Mesenchymal stem cell (in vitro differentiated cells and primary cell): ENCODE results near the gene ZNF276. TPM values are rescaled to one million over a fixed set of nuclear protein-coding genes. Genes with fewer than 3 reads are reported as not detected.
A peak's percentile ranks its signal among the peaks of the same experiment; 100 is the strongest.
"Not testable (repeated sequence)": the region's sequence is repeated elsewhere in the genome, so short reads cannot be mapped to it uniquely, and the experiment has no call there.

ENCODE experiments used
- DNase-seq: peaks from one replicate; pipeline ENCODE4 v3.0.0-alpha.2; 2013
- H2AFZ ChIP-seq: one replicate; pipeline ENCODE4 v1.6.1; 2013; ENCODE audit warnings: low read depth, mild to moderate bottlenecking, control low read depth, inconsistent platforms, low read length, moderate library complexity
- H2AK5ac ChIP-seq: 2 replicates; pipeline ENCODE4 v1.6.1; 2013; ENCODE audit warnings: low read length, moderate library complexity, mild to moderate bottlenecking, inconsistent platforms; ENCODE audit not compliant: severe bottlenecking
- H2BK120ac ChIP-seq: one replicate; pipeline ENCODE4 v1.6.1; 2013; ENCODE audit warnings: low read depth, mild to moderate bottlenecking, inconsistent platforms, low read length, moderate library complexity
- H2BK12ac ChIP-seq, 2 experiments: one replicate each; pipeline ENCODE4 v1.6.1; 2013; ENCODE audit warnings: inconsistent platforms in 2 of 2, low read length in 2 of 2, mild to moderate bottlenecking in 2 of 2, moderate library complexity in 2 of 2, control low read depth in 1 of 2
- H2BK15ac ChIP-seq: one replicate; pipeline ENCODE4 v1.6.1; 2013; ENCODE audit warnings: mild to moderate bottlenecking, low read depth, inconsistent platforms; ENCODE audit not compliant: poor library complexity, severe bottlenecking
- H2BK5ac ChIP-seq: 2 replicates; pipeline ENCODE4 v1.6.1; 2013; ENCODE audit warnings: low read depth, mild to moderate bottlenecking, low read length, control low read depth, inconsistent platforms; ENCODE audit not compliant: poor library complexity, severe bottlenecking
- H3K14ac ChIP-seq, 2 experiments: one replicate each; pipeline ENCODE4 v1.6.1; 2013; ENCODE audit warnings: inconsistent platforms in 2 of 2, low read length in 2 of 2, control low read depth in 1 of 2, mild to moderate bottlenecking in 1 of 2, moderate library complexity in 1 of 2
- H3K18ac ChIP-seq, 2 experiments: one replicate each; pipeline ENCODE4 v1.6.1; 2013; ENCODE audit warnings: inconsistent platforms in 2 of 2, low read length in 2 of 2, control low read depth in 1 of 2, low read depth in 1 of 2, mild to moderate bottlenecking in 1 of 2
- H3K23ac ChIP-seq, 2 experiments: one replicate each; pipeline ENCODE4 v1.6.1; 2013; ENCODE audit warnings: inconsistent platforms in 2 of 2, low read length in 2 of 2, mild to moderate bottlenecking in 2 of 2, moderate library complexity in 2 of 2, control low read depth in 1 of 2
- H3K27ac ChIP-seq: 2 replicates; pipeline ENCODE4 v1.5.1; 2013; ENCODE audit warnings: mild to moderate bottlenecking, moderate library complexity, low read length, control low read depth, inconsistent platforms; ENCODE audit not compliant: poor library complexity, severe bottlenecking
- H3K27me3 ChIP-seq, 2 experiments: 2 replicates each; pipeline versions ENCODE4 v1.6.1 to v1.7.0; 2013; ENCODE audit warnings: low read length in 2 of 2, mild to moderate bottlenecking in 2 of 2, moderate library complexity in 2 of 2, control low read depth in 1 of 2, inconsistent platforms in 1 of 2; ENCODE audit not compliant: control insufficient read depth in 1 of 2, insufficient read depth in 1 of 2
- H3K36me3 ChIP-seq, 2 experiments: 2 replicates each; pipeline versions ENCODE4 v1.6.1 to v1.7.0; 2013; ENCODE audit warnings: low read length in 2 of 2, control low read depth in 1 of 2, inconsistent platforms in 1 of 2, low read depth in 1 of 2, mild to moderate bottlenecking in 1 of 2; ENCODE audit not compliant: insufficient read depth in 2 of 2, control insufficient read depth in 1 of 2
- H3K4ac ChIP-seq, 2 experiments: one replicate each; pipeline ENCODE4 v1.6.1; 2013; ENCODE audit warnings: inconsistent platforms in 2 of 2, low read length in 2 of 2, mild to moderate bottlenecking in 2 of 2, moderate library complexity in 2 of 2, control low read depth in 1 of 2, low read depth in 1 of 2
- H3K4me1 ChIP-seq: 2 replicates; pipeline ENCODE4 v1.6.1; 2013; ENCODE audit warnings: low read depth, low read length, control low read depth; ENCODE audit not compliant: control insufficient read depth, insufficient read depth
- H3K4me2 ChIP-seq: 2 replicates; pipeline ENCODE4 v1.6.1; 2013; ENCODE audit warnings: low read length, mild to moderate bottlenecking, inconsistent platforms; ENCODE audit not compliant: poor library complexity, severe bottlenecking
- H3K4me3 ChIP-seq, 2 experiments: 2 replicates each; pipeline versions ENCODE4 v1.5.1 to v1.7.0; 2013; ENCODE audit warnings: low read length in 2 of 2, mild to moderate bottlenecking in 2 of 2, control low read depth in 1 of 2, low read depth in 1 of 2; ENCODE audit not compliant: insufficient read depth in 1 of 2
- H3K79me1 ChIP-seq: replicated peaks from 2 replicates; pipeline ENCODE4 v1.6.1; 2013; ENCODE audit warnings: mild to moderate bottlenecking, control low read depth, low read length, inconsistent platforms; ENCODE audit not compliant: poor library complexity, severe bottlenecking
- H3K9ac ChIP-seq: 2 replicates; pipeline ENCODE4 v1.7.0; 2013; ENCODE audit warnings: mild to moderate bottlenecking, low read length, moderate library complexity
- H3K9me3 ChIP-seq: 2 replicates; pipeline ENCODE4 v1.7.0; 2013; ENCODE audit warnings: mild to moderate bottlenecking, low read length; ENCODE audit not compliant: control insufficient read depth
- H4K8ac ChIP-seq: one replicate; pipeline ENCODE4 v1.6.1; 2013; ENCODE audit warnings: inconsistent platforms, mild to moderate bottlenecking, low read length, moderate library complexity
- H4K91ac ChIP-seq: one replicate; pipeline ENCODE4 v1.6.1; 2013; ENCODE audit warnings: mild to moderate bottlenecking, low read length, inconsistent platforms
- WGBS: methylation state at CpG from one replicate; pipeline ENCODE4 v1.1.7; 2013; ENCODE audit warnings: mixed read lengths; 5-methylcytosine and 5-hydroxymethylcytosine counted together
- polyA plus RNA-seq, 2 experiments: library from polyadenylated mRNA; stranded (reverse); fragments of 200-250 nt; gene quantifications; one replicate each; pipeline ENCODE4 v1.2.3, GENCODE V29; 2013

ZNF276 gene
- polyA plus RNA-seq (2013, experiment 1 of 2) = 9.2 TPM
- polyA plus RNA-seq (2013, experiment 2 of 2) = 7.2 TPM

- 0% methylated on average over 65 of the region's 103 CpGs for WGBS
- H3K27ac ChIP-seq = peak within 1 kb of the TSS; percentile 80
- H3K14ac ChIP-seq = peak within 1 kb of the TSS in 1 of 2 experiments; percentile 89
- peak within 1 kb of the TSS; percentile 77 for H2BK5ac ChIP-seq
- H3K36me3 ChIP-seq = peaks cover 40 to 57% of the 10 kb centered on the region in 2 experiments
- H4K91ac ChIP-seq = peak within 1 kb of the TSS; percentile 97
- peak; percentile 84 for DNase-seq
- peak within 1 kb of the TSS; percentile 75 for H3K4me2 ChIP-seq
- H3K4ac ChIP-seq = peak within 1 kb of the TSS; percentile 79 to 86
- peak within 1 kb of the TSS; percentile 86 for H3K9ac ChIP-seq
- peak within 1 kb of the TSS; percentile 23 to 76 for H2BK12ac ChIP-seq
- H2BK15ac ChIP-seq = peak within 1 kb of the TSS; percentile 87
- H3K9me3 ChIP-seq = no peaks in the 10 kb centered on the region
- peak within 1 kb of the TSS; percentile 89 to 96 for H3K4me3 ChIP-seq
- H3K4me1 ChIP-seq = peaks cover 36% of the 10 kb centered on the region
- peak within 1 kb of the TSS; percentile 88 for H4K8ac ChIP-seq
- H2AK5ac ChIP-seq = no peak within 1 kb of the TSS
- H3K23ac ChIP-seq = peak within 1 kb of the TSS in 1 of 2 experiments; percentile 34
- peak within 1 kb of the TSS; percentile 78 for H2BK120ac ChIP-seq
- H3K27me3 ChIP-seq = no peaks in the 10 kb centered on the region
- H3K18ac ChIP-seq = peak within 1 kb of the TSS; percentile 93 to 95
- H3K79me1 ChIP-seq = peaks cover 34% of the 10 kb centered on the region
- peak within 1 kb of the TSS; percentile 70 for H2AFZ ChIP-seq
Observed at GRCh38 chr16:89720813-89721545, at the start of gene ZNF276, which contains the start of gene VPS9D1. TSS of gene ZNF276 (plus strand) at chr16:89721537. CDS start at chr16:89721641, 104 bp downstream. TSS of gene VPS9D1 (minus strand) at chr16:89720898. CDS start at chr16:89720861, 37 bp downstream.

GRCh38 chr16:89671565-89671964, 49.8 kb upstream of the ZNF276 start:
- not testable (repeated sequence) for H3K27me3 ChIP-seq, H2BK5ac ChIP-seq, H3K14ac ChIP-seq, H3K18ac ChIP-seq, H3K9me3 ChIP-seq, H3K9ac ChIP-seq, H4K91ac ChIP-seq, H3K79me1 ChIP-seq, H4K8ac ChIP-seq, H3K4me2 ChIP-seq, H3K4me3 ChIP-seq, H2BK15ac ChIP-seq, H2AFZ ChIP-seq, H3K23ac ChIP-seq, H2AK5ac ChIP-seq, H2BK12ac ChIP-seq, H3K27ac ChIP-seq, DNase-seq, H2BK120ac ChIP-seq, H3K4ac ChIP-seq
- WGBS = 100% methylated on average over 3 of the region's 4 CpGs
- Histone ChIP-seq H3K36me3 (peaks cover 0 to 18% of the 10 kb centered on the region in 2 experiments), H3K4me1 (peaks cover 11% of the 10 kb centered on the region)

GRCh38 chr16:89672177-89672941, 49.0 kb upstream of the ZNF276 start:
- no peak overlapping the region for H3K18ac ChIP-seq
- H3K23ac ChIP-seq = no peak overlapping the region
- H3K36me3 ChIP-seq = peaks cover 0 to 18% of the 10 kb centered on the region in 2 experiments
- no peaks in the 10 kb centered on the region for H3K27me3 ChIP-seq
- H3K9me3 ChIP-seq = no peaks in the 10 kb centered on the region
- H3K14ac ChIP-seq = no peak overlapping the region
- H2BK120ac ChIP-seq = no peak overlapping the region
- no peak overlapping the region for H2BK15ac ChIP-seq
- H2AFZ ChIP-seq = no peak overlapping the region
- no peak overlapping the region for H2BK5ac ChIP-seq
- no peak overlapping the region for H4K91ac ChIP-seq
- no peak overlapping the region for H3K4ac ChIP-seq
- H4K8ac ChIP-seq = no peak overlapping the region
- no peak overlapping the region for H3K27ac ChIP-seq
- DNase-seq = no peak
- no peak overlapping the region for H3K9ac ChIP-seq
- H3K79me1 ChIP-seq = peaks cover 2% of the 10 kb centered on the region
- WGBS = 93% methylated on average over 16 of the region's 16 CpGs
- no peak overlapping the region for H3K4me2 ChIP-seq
- no peak overlapping the region for H2BK12ac ChIP-seq
- H2AK5ac ChIP-seq = no peak overlapping the region
- no peak overlapping the region for H3K4me3 ChIP-seq
- H3K4me1 ChIP-seq = peaks cover 11% of the 10 kb centered on the region

GRCh38 chr16:89678258-89678657, 43.1 kb upstream of the ZNF276 start:
- H3K79me1 ChIP-seq = peaks cover 2% of the 10 kb centered on the region

More at GRCh38 chr16:89678258-89678657, 43.1 kb upstream of the ZNF276 start:
- Histone ChIP-seq H2BK5ac (no peak overlapping the region), H3K14ac (no peak overlapping the region), H3K23ac (no peak overlapping the region), H2AFZ (no peak overlapping the region), H2BK12ac (no peak overlapping the region), H3K4me1 (no peaks in the 10 kb centered on the region), H4K8ac (no peak overlapping the region), H2BK120ac (no peak overlapping the region), H3K9me3 (peaks cover 7% of the 10 kb centered on the region), H4K91ac (no peak overlapping the region), H3K27ac (no peak overlapping the region), H3K9ac (no peak overlapping the region), H3K4ac (no peak overlapping the region), H3K4me3 (no peak overlapping the region), H3K4me2 (no peak overlapping the region), H2BK15ac (no peak overlapping the region), H3K36me3 (peaks cover 4 to 16% of the 10 kb centered on the region in 2 experiments), H3K18ac (no peak overlapping the region), H3K27me3 (no peaks in the 10 kb centered on the region), H2AK5ac (no peak overlapping the region)
- DNase-seq = no peak
- WGBS = 95% methylated on average over 1 of the region's 2 CpGs
